HCT116 (cell line): ENCODE results near the gene CHST8. TPM values are rescaled to one million over a fixed set of nuclear protein-coding genes. Genes with fewer than 3 reads are reported as not detected.

ENCODE experiments used
- ATAC-seq: fragments of 200-7000 bp; cut with Tn5 transposase; 2 replicates; pipeline ENCODE4 v1.9.1; 2020; ENCODE audit warnings: mild to moderate bottlenecking, moderate library complexity
- BruUV-seq: library from RNA; stranded (reverse); fragments of 400-500 nt; replicated peaks from 2 replicates; lab custom pipeline; 2021; lab: Mats Ljungman, UMichigan
- CTCF ChIA-PET: fragments of 300-600 bp; sonication (Branson Sonifier 250); formaldehyde crosslinking; loops from one replicate; lab custom pipeline; 2021; ENCODE audit warnings: antibody characterized with exemption; lab: Charles Lee
- POLR2A ChIA-PET: fragments of 300-600, 350-600 bp; sonication (Branson Sonifier 250); formaldehyde crosslinking; loops from one replicate; lab custom pipeline; 2021; ENCODE audit warnings: antibody characterized with exemption; lab: Charles Lee
- RAD21 ChIA-PET, 2 experiments: fragments of 300-600 bp; sonication (Branson Sonifier 250); formaldehyde crosslinking; loops; one replicate each; lab custom pipeline; 2023; ENCODE audit warnings: low total read pairs in 2 of 2; ENCODE audit not compliant: uncharacterized antibody in 2 of 2, unreplicated experiment in 2 of 2, low non-redundant PET in 1 of 2; lab: Charles Lee
- DNase-seq: peaks from one replicate; pipeline ENCODE4 v3.0.0-alpha.2; 2010; ENCODE audit warnings: low read depth, low spot score
- H2AFZ ChIP-seq: fragments of 200-600 bp; shearing (Covaris generic), sonication (generic); 2 replicates; pipeline ENCODE4 v1.6.1; 2017; ENCODE audit warnings: low read depth, mixed run types, mixed read lengths, antibody characterized with exemption, low read length; ENCODE audit not compliant: poor library complexity, severe bottlenecking
- H3K27ac ChIP-seq: 2 replicates; pipeline ENCODE4 v1.5.1; 2012; ENCODE audit warnings: low read depth, low read length
- H3K27me3 ChIP-seq: fragments of 200-600 bp; sonication (generic); 2 replicates; pipeline ENCODE4 v1.6.1; 2016; ENCODE audit warnings: mixed run types, low read length, mixed read lengths; ENCODE audit not compliant: insufficient read depth
- H3K36me3 ChIP-seq, 2 experiments: fragments of 200-500 bp in 1 of 2; fragments of 200-600 bp in 1 of 2; sonication (Bioruptor generic) in 1 of 2; sonication (generic) in 1 of 2; 2 replicates each; pipeline versions ENCODE4 v1.5.1 to v1.6.1; 2014 to 2016; ENCODE audit warnings: low read length in 2 of 2, inconsistent platforms in 1 of 2, mixed read lengths in 1 of 2, mixed run types in 1 of 2; ENCODE audit not compliant: insufficient read depth in 2 of 2, control insufficient read depth in 1 of 2
- H3K4me1 ChIP-seq, 2 experiments: fragments of 200-600 bp in 1 of 2; sonication (generic) in 1 of 2; 2 replicates each; pipeline versions ENCODE4 v1.5.1 to v1.6.1; 2012 to 2017; ENCODE audit warnings: low read length in 2 of 2, inconsistent platforms in 1 of 2, mild to moderate bottlenecking in 1 of 2, mixed read lengths in 1 of 2, mixed run types in 1 of 2, moderate library complexity in 1 of 2; ENCODE audit not compliant: insufficient read depth in 2 of 2, control insufficient read depth in 1 of 2
- H3K4me2 ChIP-seq: fragments of 200-600 bp; sonication (generic); 2 replicates; pipeline ENCODE4 v1.6.1; 2017; ENCODE audit warnings: mixed run types, low read length, mixed read lengths
- H3K4me3 ChIP-seq, 2 experiments: fragments of 200-600 bp in 1 of 2; sonication (generic) in 1 of 2; replicated peaks in 1 of 2; 2 replicates each; pipeline ENCODE4 v1.5.1; 2011 to 2016; ENCODE audit warnings: low read length in 2 of 2, control low read depth in 1 of 2, low read depth in 1 of 2, mild to moderate bottlenecking in 1 of 2, mixed read lengths in 1 of 2, mixed run types in 1 of 2
- H3K79me2 ChIP-seq: fragments of 200-600 bp; sonication (generic); 2 replicates; pipeline ENCODE4 v1.6.1; 2017; ENCODE audit warnings: mild to moderate bottlenecking, mixed run types, low read length, moderate library complexity, mixed read lengths; ENCODE audit not compliant: insufficient read depth
- H3K9ac ChIP-seq: fragments of 200-600 bp; sonication (generic); 2 replicates; pipeline ENCODE4 v1.6.1; 2016; ENCODE audit warnings: low read length, mixed read lengths
- H3K9me2 ChIP-seq: fragments of 200-600 bp; sonication (generic), shearing (Covaris generic); 2 replicates; pipeline ENCODE4 v1.6.1; 2017; ENCODE audit warnings: mixed run types, mild to moderate bottlenecking, moderate library complexity; ENCODE audit not compliant: insufficient read depth
- H3K9me3 ChIP-seq, 2 experiments: fragments of 200-500 bp in 1 of 2; fragments of 200-600 bp in 1 of 2; sonication (Bioruptor generic) in 1 of 2; sonication (generic) in 1 of 2; 2 replicates each; pipeline ENCODE4 v1.6.1; 2014 to 2017; ENCODE audit warnings: low read length in 2 of 2, mixed read lengths in 2 of 2, inconsistent platforms in 1 of 2, low read depth in 1 of 2, mild to moderate bottlenecking in 1 of 2, mixed run types in 1 of 2, moderate library complexity in 1 of 2; ENCODE audit not compliant: control insufficient read depth in 1 of 2, insufficient read depth in 1 of 2
- H4K20me1 ChIP-seq: fragments of 200-600 bp; sonication (generic), shearing (Covaris generic); 2 replicates; pipeline ENCODE4 v1.6.1; 2017; ENCODE audit warnings: mixed run types, mild to moderate bottlenecking, moderate library complexity; ENCODE audit not compliant: insufficient read depth
- ATF3 ChIP-seq: IDR thresholded peaks from 2 replicates; pipeline ENCODE4 v1.6.1; 2012
- CTCF ChIP-seq, 3 experiments: fragments of 200-600 bp in 1 of 3; sonication (generic) in 1 of 3; IDR thresholded peaks in 2 of 3; conservative IDR thresholded peaks in 1 of 3; 2 replicates each; pipeline ENCODE4 v1.5.1; 2012 to 2017; ENCODE audit warnings: low read depth in 2 of 3, low read length in 2 of 3, antibody characterized with exemption in 1 of 3, borderline replicate concordance in 1 of 3, control low read depth in 1 of 3, mild to moderate bottlenecking in 1 of 3, mixed read lengths in 1 of 3, mixed run types in 1 of 3, moderate library complexity in 1 of 3; ENCODE audit not compliant: insufficient read depth in 1 of 3
- EGR1 ChIP-seq: IDR thresholded peaks from 2 replicates; pipeline ENCODE4 v1.6.1; 2012; ENCODE audit warnings: low read depth
- EZH2 ChIP-seq: fragments of 200-600 bp; sonication (generic); IDR thresholded peaks from 2 replicates; pipeline ENCODE4 v1.6.1; 2017; ENCODE audit warnings: antibody characterized with exemption, mixed run types
- EZH2phosphoT487 ChIP-seq: fragments of 200-600 bp; IDR thresholded peaks from 2 replicates; pipeline ENCODE4 v1.6.1; 2018; ENCODE audit warnings: antibody characterized with exemption, borderline replicate concordance
- POLR2A ChIP-seq: IDR thresholded peaks from 2 replicates; pipeline ENCODE4 v1.7.0; 2011; ENCODE audit warnings: borderline replicate concordance; ENCODE audit not compliant: insufficient read depth, insufficient read length; ENCODE audit errors: extremely low read depth
- POLR2AphosphoS5 ChIP-seq: IDR thresholded peaks from 2 replicates; pipeline ENCODE4 v1.6.1; 2011; ENCODE audit warnings: mild to moderate bottlenecking, low read depth, low read length, moderate library complexity
- REST ChIP-seq: IDR thresholded peaks from 2 replicates; pipeline ENCODE4 v1.6.1; 2012; ENCODE audit warnings: low read depth
- SIN3A ChIP-seq: IDR thresholded peaks from 2 replicates; pipeline ENCODE4 v1.6.1; 2012; ENCODE audit warnings: low read depth
- SP1 ChIP-seq: IDR thresholded peaks from 2 replicates; pipeline ENCODE4 v1.6.1; 2012; ENCODE audit warnings: low read depth
- SRF ChIP-seq: IDR thresholded peaks from 2 replicates; pipeline ENCODE4 v1.6.1; 2012; ENCODE audit warnings: low read depth
- TCF7L2 ChIP-seq: IDR thresholded peaks from 2 replicates; pipeline ENCODE4 v1.7.0; 2011; ENCODE audit warnings: borderline replicate concordance, inconsistent platforms; ENCODE audit not compliant: insufficient read depth, insufficient read length; ENCODE audit errors: extremely low read depth
- YY1 ChIP-seq: IDR thresholded peaks from 2 replicates; pipeline ENCODE4 v1.6.1; 2011; ENCODE audit warnings: low read length, low read depth, moderate library complexity, mild to moderate bottlenecking; ENCODE audit not compliant: insufficient replicate concordance; ENCODE audit errors: extremely low read depth
- ZBTB33 ChIP-seq: IDR thresholded peaks from 2 replicates; pipeline ENCODE4 v1.6.1; 2011; ENCODE audit warnings: mild to moderate bottlenecking, low read length, moderate library complexity; ENCODE audit not compliant: insufficient replicate concordance; ENCODE audit errors: extremely low read depth
- ZFX ChIP-seq: fragments of 450-650 bp; IDR thresholded peaks from 2 replicates; pipeline ENCODE4 v1.6.1; 2017
- ZNF274 ChIP-seq: fragments of 200-500 bp; sonication (Bioruptor generic); IDR thresholded peaks from 2 replicates; pipeline ENCODE4 v1.6.1; 2014; ENCODE audit warnings: mild to moderate bottlenecking, low read depth, low read length, inconsistent platforms
- intact Hi-C: fragments of 100-400 bp; cut with micrococcal nuclease; formaldehyde crosslinking; loops from 2 replicates; pipeline ENCODE4 v1.10.0; 2022
- total RNA-seq: library from RNA; stranded (reverse); gene quantifications from one replicate; pipeline ENCODE4 v1.2.1, GENCODE V29; 2021; ENCODE audit not compliant: unreplicated experiment

The CHST8 gene
- total RNA-seq, 1 experiment from 2014 or later = not detected

DNA sequence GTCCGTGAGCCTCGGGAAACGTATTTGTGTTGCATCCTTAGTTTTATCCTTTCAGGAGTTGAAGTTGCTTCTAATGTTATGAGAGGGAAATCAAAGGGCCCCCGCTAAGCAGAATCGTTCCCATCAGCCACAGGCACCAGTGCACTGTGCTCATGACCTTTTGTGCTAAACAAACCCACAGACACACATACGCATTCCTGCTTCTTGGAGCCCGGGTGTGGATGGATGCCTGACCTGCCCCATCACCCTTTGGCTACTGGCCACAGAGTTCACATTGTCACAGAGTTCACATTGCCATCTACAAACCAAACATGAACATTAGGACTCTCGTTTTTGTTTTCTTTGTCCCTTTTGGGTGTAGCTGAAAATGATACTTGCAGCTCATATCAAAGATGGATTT, 47.2 kb downstream of the CHST8 start:
- intact Hi-C loops = no loop called here
- H3K79me2 ChIP-seq = no peaks in the 10 kb centered on the region
- H3K4me1 ChIP-seq = no peaks in the 10 kb centered on the region
- no peak overlapping the region for H3K4me3 ChIP-seq
- ChIA-PET CTCF (no interaction called here), RAD21 (no interaction called here), POLR2A (no interaction called here)
- no peak for DNase-seq
- TF ChIP-seq EZH2phosphoT487 (no peak), SRF (no peak), POLR2A (no peak), ZFX (no peak), YY1 (no peak), ZNF274 (no peak), EGR1 (no peak), ATF3 (no peak), SP1 (no peak), CTCF (IDR thresholded peaks at IDR 0.05 in 2 of 3, conservative IDR thresholded peaks at IDR 0.05 in 1 of 3; ENCODE audit: borderline replicate concordance in 1 of 3, insufficient read depth in 1 of 3, low read depth in 2 of 3, low read length in 2 of 3) (no peak), REST (no peak), EZH2 (no peak), SIN3A (no peak), ZBTB33 (no peak), TCF7L2 (no peak), POLR2AphosphoS5 (no peak)
- H3K9me2 ChIP-seq = no peaks in the 10 kb centered on the region
- H4K20me1 ChIP-seq = no peaks in the 10 kb centered on the region
- no peak overlapping the region for H3K27ac ChIP-seq
- H3K9me3 ChIP-seq = no peaks in the 10 kb centered on the region
- peaks cover 38% of the 10 kb centered on the region for H3K27me3 ChIP-seq
- ATAC-seq = no peak
- no TSS peak for BruUV-seq
- H3K36me3 ChIP-seq = no peaks in the 10 kb centered on the region
- H3K4me2 ChIP-seq = no peak overlapping the region
- no peak overlapping the region for H2AFZ ChIP-seq
- no peak overlapping the region for H3K9ac ChIP-seq
